Measurements from ENCODE around the gene DNAAF1.
"Not testable (repeated sequence)": the region's sequence is repeated elsewhere in the genome, so short reads cannot be mapped to it uniquely, and the experiment has no call there.

DNA sequence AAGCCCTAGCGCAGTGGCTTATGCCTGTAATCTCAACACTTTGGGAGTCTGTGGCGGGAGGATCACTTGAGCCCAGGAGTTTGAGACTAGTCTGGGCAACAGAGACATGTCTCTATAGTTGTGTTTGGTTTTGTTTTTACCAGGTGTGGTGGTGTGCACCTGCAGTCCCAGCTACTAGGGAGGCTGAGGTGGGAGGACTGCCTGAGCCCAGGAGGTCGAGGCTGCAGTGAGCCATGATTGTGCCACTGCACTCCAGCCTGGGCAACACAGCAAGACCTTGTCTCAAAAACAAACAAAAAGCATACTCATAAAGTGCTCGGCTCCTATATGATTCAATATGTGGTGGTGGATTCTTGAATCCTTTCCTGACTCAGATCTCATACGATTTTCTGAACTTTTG is 26.8 kb upstream of the DNAAF1 start:
- TF ChIP-seq POLR2A (IDR thresholded peaks at IDR 0.05), result not testable (repeated sequence)
- TF ChIP-seq, protein P1, sequence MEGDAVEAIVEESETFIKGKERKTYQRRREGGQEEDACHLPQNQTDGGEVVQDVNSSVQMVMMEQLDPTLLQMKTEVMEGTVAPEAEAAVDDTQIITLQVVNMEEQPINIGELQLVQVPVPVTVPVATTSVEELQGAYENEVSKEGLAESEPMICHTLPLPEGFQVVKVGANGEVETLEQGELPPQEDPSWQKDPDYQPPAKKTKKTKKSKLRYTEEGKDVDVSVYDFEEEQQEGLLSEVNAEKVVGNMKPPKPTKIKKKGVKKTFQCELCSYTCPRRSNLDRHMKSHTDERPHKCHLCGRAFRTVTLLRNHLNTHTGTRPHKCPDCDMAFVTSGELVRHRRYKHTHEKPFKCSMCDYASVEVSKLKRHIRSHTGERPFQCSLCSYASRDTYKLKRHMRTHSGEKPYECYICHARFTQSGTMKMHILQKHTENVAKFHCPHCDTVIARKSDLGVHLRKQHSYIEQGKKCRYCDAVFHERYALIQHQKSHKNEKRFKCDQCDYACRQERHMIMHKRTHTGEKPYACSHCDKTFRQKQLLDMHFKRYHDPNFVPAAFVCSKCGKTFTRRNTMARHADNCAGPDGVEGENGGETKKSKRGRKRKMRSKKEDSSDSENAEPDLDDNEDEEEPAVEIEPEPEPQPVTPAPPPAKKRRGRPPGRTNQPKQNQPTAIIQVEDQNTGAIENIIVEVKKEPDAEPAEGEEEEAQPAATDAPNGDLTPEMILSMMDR (IDR thresholded peaks at IDR 0.05), result not testable (repeated sequence)
